Keratinocyte (primary cell): ENCODE measurements around the gene SLC25A5. TPM values are rescaled to one million over a fixed set of nuclear protein-coding genes. Genes with fewer than 3 reads are reported as not detected.

Experiments used
- DNase-seq: peaks from one replicate; pipeline ENCODE4 v3.0.0-alpha.2; 2011; ENCODE audit warnings: low read depth, missing footprints, low spot score
- FAIRE-seq: peaks from 2 replicates; lab custom pipeline; 2011; peaks lifted over from hg19 to GRCh38; lab: Jason Lieb, UNC
- H2AFZ ChIP-seq: 2 replicates; pipeline ENCODE4 v1.6.0; 2012; ENCODE audit warnings: low read length, control low read depth, inconsistent platforms; ENCODE audit not compliant: control insufficient read depth
- H3K27ac ChIP-seq: 2 replicates; pipeline ENCODE4 v1.5.1; 2011; ENCODE audit warnings: low read length; ENCODE audit not compliant: control insufficient read depth, insufficient read depth
- H3K27me3 ChIP-seq: 3 replicates; pipeline ENCODE4 v1.6.0; 2011; ENCODE audit warnings: low read length; ENCODE audit not compliant: control insufficient read depth, insufficient read depth; ENCODE audit errors: extremely low read depth
- H3K36me3 ChIP-seq, 2 experiments: 2 replicates in 1 of 2; 3 replicates in 1 of 2; pipeline ENCODE4 v1.5.1; 2011; ENCODE audit warnings: low read length in 2 of 2, mild to moderate bottlenecking in 1 of 2; ENCODE audit not compliant: control insufficient read depth in 2 of 2, insufficient read depth in 2 of 2; ENCODE audit errors: extremely low read depth in 1 of 2
- H3K4me1 ChIP-seq: 3 replicates; pipeline ENCODE4 v1.5.1; 2011; ENCODE audit warnings: low read length; ENCODE audit not compliant: control insufficient read depth, insufficient read depth; ENCODE audit errors: extremely low read depth
- H3K4me2 ChIP-seq: 3 replicates; pipeline ENCODE4 v1.6.0; 2011; ENCODE audit warnings: low read depth, low read length; ENCODE audit not compliant: control insufficient read depth, insufficient read depth; ENCODE audit errors: extremely low read depth
- H3K4me3 ChIP-seq, 3 experiments: fragments of 200-600 bp in 1 of 3; sonication (generic) in 1 of 3; 2 replicates in 2 of 3; 3 replicates in 1 of 3; pipeline ENCODE4 v1.5.1; 2011 to 2016; ENCODE audit warnings: low read length in 3 of 3, mild to moderate bottlenecking in 3 of 3, control low read depth in 2 of 3, inconsistent platforms in 1 of 3, low read depth in 1 of 3, mixed read lengths in 1 of 3, mixed run types in 1 of 3, moderate library complexity in 1 of 3; ENCODE audit not compliant: control insufficient read depth in 2 of 3, insufficient read depth in 2 of 3; ENCODE audit errors: extremely low read depth in 1 of 3
- H3K79me2 ChIP-seq: 2 replicates; pipeline ENCODE4 v1.6.0; 2012; ENCODE audit warnings: low read length; ENCODE audit not compliant: control insufficient read depth, insufficient read depth
- H3K9ac ChIP-seq: 3 replicates; pipeline ENCODE4 v1.6.0; 2011; ENCODE audit warnings: low read length; ENCODE audit not compliant: control insufficient read depth, insufficient read depth; ENCODE audit errors: extremely low read depth
- H3K9me1 ChIP-seq: 3 replicates; pipeline ENCODE4 v1.6.0; 2011; ENCODE audit warnings: low read length; ENCODE audit not compliant: control insufficient read depth, insufficient read depth; ENCODE audit errors: extremely low read depth
- H3K9me3 ChIP-seq: 2 replicates; pipeline ENCODE4 v1.5.1; 2012; ENCODE audit warnings: low read depth, low read length; ENCODE audit not compliant: control insufficient read depth
- H4K20me1 ChIP-seq: 3 replicates; pipeline ENCODE4 v1.6.0; 2011; ENCODE audit warnings: low read length; ENCODE audit not compliant: control insufficient read depth, insufficient read depth; ENCODE audit errors: extremely low read depth
- EZH2 ChIP-seq: IDR thresholded peaks from one replicate; pipeline ENCODE4 v1.6.1; 2012; ENCODE audit warnings: inconsistent platforms, mild to moderate bottlenecking, low read length, moderate library complexity
- dilution Hi-C: fragments of 300-500 bp; cut with MboI; formaldehyde crosslinking; loops from one replicate; pipeline ENCODE4 v1.7.0; 2020; ENCODE audit warnings: low sequenced_read_pairs; ENCODE audit not compliant: extremely low pct_ligation_motif_present
- polyA plus RNA-seq, 5 experiments: library from polyadenylated mRNA; depleted of rRNA in 3 of 5; stranded (reverse) in 3 of 5; stranded (forward) in 1 of 5; unstranded in 1 of 5; fragments of >200 nt; gene quantifications; 1 replicate in 1 of 5; 2 replicates in 3 of 5; 3 replicates in 1 of 5; pipeline versions ENCODE4 v1.2.1 to v1.2.3, GENCODE V29; 2011 to 2012; ENCODE audit warnings: missing spikeins in 2 of 5, low read depth in 1 of 5, low replicate concordance in 1 of 5
- TF ChIP-seq, protein P1 (sequence below), 3 experiments: IDR thresholded peaks in 1 of 3; conservative IDR thresholded peaks in 1 of 3; optimal IDR thresholded peaks in 1 of 3; 2 replicates in 2 of 3; 3 replicates in 1 of 3; pipeline versions ENCODE3 to v1.5.1; 2011; ENCODE audit warnings: low read length in 3 of 3, mild to moderate bottlenecking in 3 of 3, moderate library complexity in 2 of 3, control low read depth in 1 of 3, inconsistent platforms in 1 of 3; ENCODE audit not compliant: insufficient read depth in 2 of 3; ENCODE audit errors: extremely low read depth in 1 of 3

The SLC25A5 gene
- polyA plus RNA-seq, 1 donor (not counting 4 experiments of a cell fraction or from before 2014, with no cell fraction given), result 447 TPM

DNA sequence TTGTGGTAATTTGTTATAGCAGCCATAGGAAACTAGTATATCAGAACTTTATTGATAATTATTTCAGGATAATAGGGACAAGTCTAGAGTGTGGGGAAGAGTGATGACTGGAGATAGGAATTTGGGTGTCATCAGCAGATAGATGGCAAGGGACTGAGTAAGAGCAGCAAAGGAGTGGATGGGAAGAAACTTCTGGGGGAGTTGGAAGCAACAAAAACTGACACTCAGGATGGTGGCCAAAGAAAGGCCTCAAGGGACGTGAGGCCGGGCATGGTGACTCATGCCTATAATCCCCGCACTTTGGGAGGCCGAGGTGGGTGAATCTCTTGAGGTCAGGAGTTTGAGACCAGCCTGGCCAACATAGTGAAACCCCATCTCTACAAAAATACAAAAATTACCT, 9.1 kb upstream of the SLC25A5 start:
- Histone ChIP-seq H3K4me2 (no peak overlapping the region), H3K27me3 (no peaks in the 10 kb centered on the region), H2AFZ (no peak overlapping the region), H3K4me3 (no peak overlapping the region), H3K36me3 (no peaks in the 10 kb centered on the region), H3K27ac (no peak overlapping the region), H3K9me3 (no peaks in the 10 kb centered on the region), H3K9me1 (no peaks in the 10 kb centered on the region), H4K20me1 (no peaks in the 10 kb centered on the region), H3K79me2 (no peaks in the 10 kb centered on the region), H3K4me1 (peaks cover 3% of the 10 kb centered on the region), H3K9ac (no peak overlapping the region)
- dilution Hi-C loops, result no loop called here
- no peak for DNase-seq
- no peak for FAIRE-seq
- TF ChIP-seq EZH2, result no peak
- TF ChIP-seq, protein P1, sequence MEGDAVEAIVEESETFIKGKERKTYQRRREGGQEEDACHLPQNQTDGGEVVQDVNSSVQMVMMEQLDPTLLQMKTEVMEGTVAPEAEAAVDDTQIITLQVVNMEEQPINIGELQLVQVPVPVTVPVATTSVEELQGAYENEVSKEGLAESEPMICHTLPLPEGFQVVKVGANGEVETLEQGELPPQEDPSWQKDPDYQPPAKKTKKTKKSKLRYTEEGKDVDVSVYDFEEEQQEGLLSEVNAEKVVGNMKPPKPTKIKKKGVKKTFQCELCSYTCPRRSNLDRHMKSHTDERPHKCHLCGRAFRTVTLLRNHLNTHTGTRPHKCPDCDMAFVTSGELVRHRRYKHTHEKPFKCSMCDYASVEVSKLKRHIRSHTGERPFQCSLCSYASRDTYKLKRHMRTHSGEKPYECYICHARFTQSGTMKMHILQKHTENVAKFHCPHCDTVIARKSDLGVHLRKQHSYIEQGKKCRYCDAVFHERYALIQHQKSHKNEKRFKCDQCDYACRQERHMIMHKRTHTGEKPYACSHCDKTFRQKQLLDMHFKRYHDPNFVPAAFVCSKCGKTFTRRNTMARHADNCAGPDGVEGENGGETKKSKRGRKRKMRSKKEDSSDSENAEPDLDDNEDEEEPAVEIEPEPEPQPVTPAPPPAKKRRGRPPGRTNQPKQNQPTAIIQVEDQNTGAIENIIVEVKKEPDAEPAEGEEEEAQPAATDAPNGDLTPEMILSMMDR (optimal IDR thresholded peaks at IDR 0.05 in 1 of 3, IDR thresholded peaks at IDR 0.05 in 1 of 3, conservative IDR thresholded peaks at IDR 0.05 in 1 of 3; ENCODE audit: extremely low read depth in 1 of 3, insufficient read depth in 2 of 3, low read length in 3 of 3), result no peak

DNA sequence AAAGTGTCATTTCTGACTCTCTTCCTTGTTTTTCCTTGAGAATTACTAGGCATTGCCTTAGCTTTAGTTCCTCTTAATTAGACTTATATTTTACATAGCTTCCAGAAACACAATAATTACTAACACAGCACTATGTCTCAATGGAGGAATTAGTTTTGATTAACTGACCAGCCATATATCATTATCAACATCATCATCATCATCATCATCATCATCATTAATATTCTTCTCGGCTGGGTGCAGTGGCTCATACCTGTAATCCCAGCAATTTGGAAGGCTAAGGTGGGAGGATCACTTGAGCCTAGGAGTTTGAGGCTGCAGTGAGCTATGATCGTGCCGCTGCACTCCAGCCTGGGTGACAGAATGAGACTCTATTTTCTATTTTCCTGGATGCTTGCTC, 2.7 kb upstream of the SLC25A5 start:
- H3K79me2 ChIP-seq, result peaks cover 9% of the 10 kb centered on the region
- FAIRE-seq, result no peak
- no peak overlapping the region for H3K4me3 ChIP-seq
- H3K9me1 ChIP-seq, result no peaks in the 10 kb centered on the region
- TF ChIP-seq EZH2, result no peak
- TF ChIP-seq, protein P1 (optimal IDR thresholded peaks at IDR 0.05 in 1 of 3, IDR thresholded peaks at IDR 0.05 in 1 of 3, conservative IDR thresholded peaks at IDR 0.05 in 1 of 3; ENCODE audit: extremely low read depth in 1 of 3, insufficient read depth in 2 of 3, low read length in 3 of 3), result no peak
- no peaks in the 10 kb centered on the region for H3K9me3 ChIP-seq
- no peak for DNase-seq
- no peak overlapping the region for H3K27ac ChIP-seq
- H3K4me1 ChIP-seq, result no peaks in the 10 kb centered on the region
- no peak overlapping the region for H2AFZ ChIP-seq
- no peak overlapping the region for H3K4me2 ChIP-seq
- H3K36me3 ChIP-seq, result peaks cover 0 to 8% of the 10 kb centered on the region in 2 experiments
- dilution Hi-C loops, result no loop called here
- no peaks in the 10 kb centered on the region for H3K27me3 ChIP-seq
- H4K20me1 ChIP-seq, result peaks cover 5% of the 10 kb centered on the region
- no peak overlapping the region for H3K9ac ChIP-seq
